ENCODE measurements around the gene ELF1.
A peak's percentile ranks its signal among the peaks of the same experiment; 100 is the strongest.
"Not testable (repeated sequence)": the region's sequence is repeated elsewhere in the genome, so short reads cannot be mapped to it uniquely, and the experiment has no call there.

ELF1 gene

DNA sequence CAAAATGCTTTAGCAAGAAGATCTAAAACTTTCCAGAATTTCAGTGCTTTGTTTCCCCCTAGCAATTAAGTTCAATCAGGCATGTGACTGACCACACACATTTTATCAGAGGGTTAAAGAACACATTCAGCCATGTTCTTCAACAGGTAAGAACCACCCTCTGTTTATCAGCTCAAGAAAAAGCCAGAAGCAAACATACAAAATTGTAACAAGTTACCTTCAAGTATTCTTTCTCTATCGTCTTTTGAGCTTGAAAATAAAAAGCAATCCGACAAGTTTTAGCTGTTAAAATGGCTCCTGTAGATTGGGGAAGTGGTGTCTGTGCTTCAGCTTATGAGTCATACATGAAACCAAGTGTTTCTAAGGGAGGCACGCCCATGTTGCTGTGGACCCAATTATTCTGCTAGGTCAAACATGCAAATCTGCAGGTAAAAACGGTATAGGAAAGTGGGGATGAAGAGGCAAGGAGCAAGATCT is at the start of gene ELF1:
ELF1 (minus strand) TSS at position 306 of the 477 bp plus-strand sequence. CDS start 37,262 bp downstream, outside the sequence.
- DNase-seq, result peak; percentile 84

DNA sequence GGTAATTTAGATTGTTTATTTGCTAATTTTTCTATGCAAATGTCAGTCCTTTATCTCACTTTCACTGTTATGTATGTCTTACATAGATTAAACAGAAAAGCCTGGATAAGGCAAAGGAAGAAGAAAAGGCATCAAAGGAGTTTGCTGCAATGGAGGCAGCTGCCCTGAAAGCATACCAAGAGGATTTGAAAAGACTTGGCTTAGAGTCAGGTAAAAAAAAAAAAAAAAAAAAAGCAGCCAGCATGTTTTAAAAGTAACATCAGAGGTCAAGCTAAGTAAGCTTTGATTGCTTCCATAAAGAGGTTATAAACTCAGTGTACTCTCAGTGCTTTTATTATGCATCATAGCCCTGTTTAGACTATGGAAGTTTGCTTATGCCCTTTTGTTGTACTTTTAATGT is 46.0 kb upstream of the ELF1 start:
- no peak for DNase-seq

- DNase-seq, result no peak
These were observed 45.4 kb upstream of the ELF1 start for GRCh38 chr13:41064493-41064892.

DNA sequence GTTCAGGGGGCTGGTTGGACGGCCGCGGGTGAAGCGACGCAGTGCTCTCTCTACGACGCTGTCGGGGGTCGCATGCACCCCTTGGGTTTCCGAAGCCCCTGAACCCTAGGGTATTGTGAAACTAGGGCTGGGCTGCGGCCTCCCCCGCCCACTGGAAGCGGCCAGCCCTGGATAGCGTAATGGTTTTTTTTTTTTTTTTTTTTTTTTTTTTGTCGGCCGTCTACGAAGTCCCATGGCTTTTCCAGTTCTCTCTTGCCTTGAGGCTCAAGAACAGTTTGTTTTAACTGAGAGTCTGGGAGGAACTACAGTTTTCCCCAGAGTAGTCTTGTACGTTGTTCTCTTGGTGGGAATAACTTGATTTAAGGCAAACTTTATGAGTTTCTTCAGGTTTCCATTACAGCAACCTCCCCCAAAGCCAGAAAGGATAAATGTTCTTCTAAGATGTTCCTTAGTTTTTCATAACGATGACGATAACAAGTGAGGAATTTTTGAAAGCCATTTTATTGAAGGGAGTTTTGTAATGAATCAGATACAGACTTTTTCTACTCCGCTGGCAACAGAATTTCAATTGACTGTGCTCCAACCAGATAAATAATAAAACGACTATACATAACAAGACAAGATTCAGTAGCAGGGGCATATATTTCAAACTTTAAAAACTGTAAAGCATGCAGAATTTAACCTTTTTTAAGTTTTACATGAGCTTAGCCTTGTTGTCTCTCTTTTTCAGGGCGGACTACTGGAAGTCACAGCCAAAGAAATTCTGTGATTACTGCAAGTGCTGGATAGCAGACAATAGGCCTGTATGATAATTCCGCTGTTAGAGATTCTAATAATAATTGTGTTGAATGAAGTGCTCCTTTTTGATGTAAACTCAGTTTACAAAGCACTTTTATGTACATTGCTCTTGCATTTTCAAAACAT is 43.1 kb upstream of the ELF1 start:
- DNase-seq, result no peak

DNA sequence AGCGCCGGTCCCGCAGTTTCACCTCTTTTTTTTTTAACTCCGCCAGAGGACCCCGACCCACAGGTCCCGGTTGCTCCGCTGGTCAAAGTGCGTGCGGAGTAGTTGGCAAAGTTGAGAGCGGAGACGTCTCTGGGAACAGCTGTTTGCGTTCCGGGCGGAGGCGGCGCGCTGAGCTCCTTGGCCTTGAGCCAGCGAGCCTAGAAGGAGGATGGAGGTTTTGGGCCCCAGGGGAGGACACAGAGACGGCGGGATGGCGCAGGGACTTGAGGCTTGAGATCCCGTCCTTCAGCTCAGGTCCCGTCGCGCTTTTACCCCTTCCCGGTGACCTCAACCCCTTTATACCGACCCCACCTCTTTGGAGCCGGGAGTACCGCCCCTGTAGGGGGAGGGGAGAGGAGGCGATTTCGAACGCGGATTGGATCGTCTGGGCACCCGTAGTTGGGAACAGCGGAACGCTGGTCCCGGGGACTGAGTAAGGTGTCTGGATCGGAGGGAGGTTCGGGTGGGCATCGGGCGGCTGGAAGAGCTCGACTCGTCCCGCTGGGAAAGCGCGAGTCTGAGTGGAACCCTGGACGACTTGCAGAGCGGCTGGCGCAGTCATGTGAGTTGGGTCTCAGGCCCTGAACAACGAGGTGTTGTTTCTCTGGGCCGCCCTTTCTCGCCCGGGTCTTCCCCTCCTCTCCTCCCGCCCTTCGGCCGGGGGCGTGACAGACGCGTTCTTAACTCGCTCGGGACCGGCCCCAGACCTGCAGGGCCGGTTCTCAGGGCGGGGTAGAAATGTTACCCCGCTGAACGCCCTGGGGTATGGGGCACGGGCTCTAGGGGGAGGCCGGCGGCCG is 42.2 kb upstream of the ELF1 start, which contains the start of gene WBP4:
WBP4 (plus strand) TSS at position 435 of the 839 bp plus-strand sequence; CDS start at position 600, 165 bp downstream.
- DNase-seq, result peak; percentile 93

- peak; percentile 87 for DNase-seq
These were observed 41.6 kb upstream of the ELF1 start for GRCh38 chr13:41060724-41061074.

DNA sequence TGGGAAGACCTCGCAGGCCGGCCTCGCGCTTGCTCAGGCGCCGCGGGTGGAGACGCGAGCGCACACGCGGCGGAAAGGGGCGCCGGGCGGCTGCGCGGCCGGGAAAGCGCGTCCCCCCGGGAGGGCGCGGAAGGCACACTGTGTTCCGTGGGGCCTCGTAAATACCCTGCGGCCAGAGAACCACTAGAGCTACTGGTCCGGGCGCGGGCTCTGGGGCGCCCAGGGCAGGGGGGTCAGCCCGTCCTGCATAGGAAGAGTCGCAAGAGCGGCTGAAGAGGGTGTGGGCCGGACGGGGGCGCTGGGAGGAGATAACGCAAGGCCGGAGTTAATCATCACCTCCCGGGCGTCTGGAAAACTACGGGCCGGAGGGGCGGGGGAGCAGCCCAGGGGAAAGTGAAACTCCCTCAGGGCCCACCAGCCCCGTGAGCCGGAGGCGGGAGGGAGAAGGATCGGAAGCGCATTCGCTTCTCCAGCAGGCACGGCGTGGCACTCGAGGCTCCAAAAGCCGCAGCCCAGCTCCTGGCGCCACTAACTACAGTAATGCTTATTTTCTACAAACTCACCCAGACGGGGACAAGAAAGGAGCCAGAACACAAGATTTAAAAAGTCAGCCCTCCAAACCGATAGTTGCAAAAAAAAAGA is 41.1 kb upstream of the ELF1 start:
- DNase-seq, result peak; percentile 85

DNA sequence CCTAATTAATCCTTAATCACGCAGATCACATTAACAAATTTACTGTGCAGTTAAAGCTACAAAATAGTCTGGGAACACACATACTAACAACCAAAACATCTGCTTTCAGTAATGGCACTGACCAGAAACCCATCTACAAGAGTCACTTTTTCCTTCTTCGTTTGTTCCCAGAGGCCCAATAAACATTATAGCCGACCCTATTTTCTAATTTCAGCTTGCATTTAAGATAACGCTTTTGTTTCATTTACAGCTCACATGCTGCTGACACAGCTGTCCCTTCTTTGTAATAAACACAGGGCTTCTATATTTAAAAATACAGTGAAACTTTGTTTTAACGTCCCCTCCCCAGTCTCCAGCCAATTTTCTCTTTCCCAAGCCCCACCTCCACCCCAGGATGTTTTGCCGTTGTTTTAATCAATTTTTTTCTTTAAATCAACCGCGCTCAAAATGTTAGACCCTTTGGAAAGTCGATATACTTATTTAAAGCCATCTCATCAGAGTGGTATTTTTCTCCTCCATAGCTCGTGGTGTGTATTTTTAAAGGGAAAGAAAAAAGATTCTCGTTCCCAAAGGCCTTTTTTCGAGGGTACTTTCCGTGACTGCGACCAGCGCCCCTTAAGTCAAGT is 40.5 kb upstream of the ELF1 start:
- no peak for DNase-seq

DNA sequence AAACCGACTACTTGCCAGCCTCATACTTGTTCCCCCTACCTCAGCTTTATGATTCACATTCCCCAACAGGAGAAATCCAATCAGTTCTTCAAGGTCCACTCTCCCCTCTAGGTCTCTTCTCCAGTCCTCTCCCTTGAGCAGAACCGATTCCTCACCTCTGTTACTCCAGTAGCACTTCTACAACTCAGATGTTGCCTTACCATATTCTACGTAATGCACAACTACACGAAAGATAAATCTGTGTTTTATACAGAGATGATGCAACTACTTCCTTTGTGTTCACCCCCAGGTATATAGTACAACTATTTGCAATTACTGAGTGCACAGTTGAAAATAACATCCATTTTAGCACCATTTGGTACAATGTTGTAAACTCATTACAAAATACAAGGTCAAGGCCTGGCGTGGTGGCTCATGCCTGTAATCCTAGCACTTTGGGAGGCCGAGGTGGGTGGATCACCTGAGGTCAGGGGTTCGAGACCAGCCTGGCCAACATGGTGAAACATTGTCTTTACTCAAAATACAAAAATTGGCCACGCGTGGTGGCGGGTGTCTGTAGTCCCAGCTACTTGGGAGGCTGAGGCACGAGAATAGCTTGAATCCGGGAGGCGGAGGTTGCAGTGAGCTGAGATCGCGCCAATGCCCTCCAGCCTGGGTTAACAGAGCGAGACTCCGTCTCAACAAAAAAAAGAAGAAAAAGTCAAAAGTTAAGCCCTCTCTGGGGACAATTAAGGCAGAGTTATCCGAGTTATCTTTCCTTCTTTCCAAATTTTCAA is 39.4 kb upstream of the ELF1 start:
- no peak for DNase-seq

DNA sequence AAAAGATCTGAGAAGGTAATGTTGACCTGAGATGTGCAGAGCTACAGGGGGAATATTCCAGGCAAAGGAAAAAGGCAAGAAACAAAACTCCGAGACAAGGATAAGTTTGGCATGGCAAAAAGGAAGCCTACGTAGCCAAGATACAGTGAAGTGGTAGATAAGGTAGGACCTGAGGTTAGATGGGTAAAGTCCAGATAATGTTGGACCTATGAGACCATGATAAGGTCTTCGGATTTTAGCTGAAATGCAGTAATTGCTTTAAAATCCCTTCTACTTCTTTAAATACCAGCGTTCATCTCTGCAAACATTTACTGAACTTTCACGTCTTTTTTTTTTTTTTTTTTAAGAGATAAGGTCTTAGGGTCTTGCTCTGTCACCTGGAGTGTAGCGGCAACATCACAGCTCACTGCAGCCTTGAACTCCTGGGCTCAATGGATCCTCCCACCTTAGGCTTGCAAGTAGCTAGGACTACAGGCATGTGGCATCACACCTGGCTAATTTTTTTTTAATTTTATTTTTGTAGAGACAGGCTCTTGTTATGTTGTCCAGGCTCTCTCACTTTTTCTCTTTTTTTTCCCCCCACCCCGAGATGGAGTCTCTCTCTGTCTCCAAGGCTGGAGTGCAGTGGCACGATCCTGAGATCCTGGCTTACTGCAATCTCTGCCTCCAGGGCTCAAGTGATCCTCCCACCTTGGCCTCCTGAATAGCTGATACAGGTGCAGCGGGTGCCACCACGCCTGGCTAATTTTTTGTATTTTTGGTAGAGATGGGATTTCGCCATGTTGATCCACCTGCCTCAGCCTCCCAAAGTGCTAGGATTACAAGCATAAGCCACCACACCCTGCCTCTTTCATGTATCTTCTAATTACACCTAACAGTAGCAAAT is 38.0 kb upstream of the ELF1 start:
- DNase-seq, result no peak

DNA sequence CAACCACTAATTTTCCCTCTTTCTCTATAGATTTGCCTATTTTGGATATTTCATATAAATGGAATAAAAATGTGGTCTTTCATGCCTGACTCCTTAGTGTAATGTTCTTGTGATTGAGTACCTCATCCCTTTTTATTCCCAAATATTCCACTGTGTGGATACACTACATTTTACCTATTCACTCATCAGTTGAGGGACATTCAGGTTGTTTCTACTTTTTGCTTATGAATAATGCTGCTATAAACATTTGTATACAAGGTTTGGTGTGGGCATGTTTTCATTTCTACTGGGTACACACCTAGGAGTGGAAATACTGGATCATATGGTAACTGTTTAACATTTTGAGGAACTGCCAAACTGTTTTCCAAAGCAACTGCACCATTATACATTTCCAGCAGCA is 37.1 kb upstream of the ELF1 start:
- DNase-seq, result no peak

- no peak for DNase-seq
These were observed 36.0 kb upstream of the ELF1 start for GRCh38 chr13:41054919-41055619.

DNA sequence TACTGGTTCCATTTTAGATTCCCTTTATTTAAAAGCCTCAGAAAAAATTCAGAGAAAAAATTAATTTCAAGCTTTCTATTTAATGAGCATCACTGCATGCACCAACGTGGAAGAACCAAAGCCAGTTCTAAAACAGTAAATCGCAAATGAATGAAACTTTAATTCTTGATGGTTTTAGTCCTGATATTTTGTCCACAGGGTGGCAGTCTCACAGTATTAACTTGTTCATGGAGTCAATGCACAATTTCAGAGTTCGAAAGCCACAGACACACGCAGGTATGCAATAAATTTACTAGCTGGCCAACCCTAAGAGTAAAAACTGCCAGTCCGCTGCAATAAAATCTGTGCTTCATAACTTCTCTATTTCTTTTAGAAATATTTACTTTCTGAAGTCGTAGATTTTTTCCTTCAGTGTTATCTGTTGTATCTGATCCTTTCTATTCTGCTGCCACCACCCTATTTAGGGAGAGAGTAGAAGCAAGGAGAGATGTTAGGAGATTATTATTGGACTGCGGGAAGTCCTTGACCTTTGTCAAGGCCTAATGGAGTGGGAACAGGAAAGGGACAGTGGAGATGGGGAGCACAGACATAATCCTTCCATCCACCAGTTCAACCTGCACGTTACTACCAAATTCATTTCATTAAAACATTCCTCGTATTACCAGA is 35.2 kb upstream of the ELF1 start:
- peak; percentile 68 for DNase-seq

DNA sequence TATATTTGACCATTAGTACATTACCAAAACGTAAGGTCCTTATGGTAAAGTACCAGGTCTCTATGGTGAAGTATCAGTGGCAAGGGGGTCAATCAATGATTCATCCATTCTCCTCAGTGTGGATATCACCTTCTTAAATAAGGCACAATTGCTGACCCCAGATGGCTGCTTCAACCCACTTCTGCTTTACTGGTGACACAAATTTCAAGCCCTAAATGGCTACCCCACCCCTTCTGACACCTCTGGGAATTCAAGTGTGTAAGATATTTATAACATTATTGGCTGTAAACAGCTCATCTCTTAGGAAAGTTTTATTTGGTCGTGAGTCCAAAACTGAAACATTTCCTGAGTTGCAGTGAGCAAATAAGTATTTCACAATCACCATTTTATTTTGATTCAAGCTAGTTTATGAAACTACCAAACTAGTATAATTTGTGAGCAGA is 34.3 kb upstream of the ELF1 start:
- DNase-seq, result no peak

DNA sequence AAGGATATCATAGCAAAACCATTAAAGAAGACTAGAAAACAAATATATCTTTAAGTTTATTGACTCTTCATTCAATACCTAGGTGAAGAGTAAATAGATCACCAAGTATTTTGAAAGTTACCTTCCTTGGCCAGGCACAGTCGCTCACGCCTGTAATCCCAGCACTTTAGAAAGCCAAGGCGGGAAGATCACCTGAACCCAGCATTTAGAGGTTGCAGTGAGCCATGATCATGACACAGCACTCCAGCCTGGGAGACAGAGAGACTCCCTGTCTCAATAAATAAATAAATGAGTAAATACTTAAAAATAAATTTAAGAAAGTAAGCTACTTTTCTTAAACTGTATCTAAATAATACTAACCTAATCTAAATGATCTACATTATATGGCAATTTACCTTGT is 33.3 kb upstream of the ELF1 start:
- DNase-seq, result no peak

DNA sequence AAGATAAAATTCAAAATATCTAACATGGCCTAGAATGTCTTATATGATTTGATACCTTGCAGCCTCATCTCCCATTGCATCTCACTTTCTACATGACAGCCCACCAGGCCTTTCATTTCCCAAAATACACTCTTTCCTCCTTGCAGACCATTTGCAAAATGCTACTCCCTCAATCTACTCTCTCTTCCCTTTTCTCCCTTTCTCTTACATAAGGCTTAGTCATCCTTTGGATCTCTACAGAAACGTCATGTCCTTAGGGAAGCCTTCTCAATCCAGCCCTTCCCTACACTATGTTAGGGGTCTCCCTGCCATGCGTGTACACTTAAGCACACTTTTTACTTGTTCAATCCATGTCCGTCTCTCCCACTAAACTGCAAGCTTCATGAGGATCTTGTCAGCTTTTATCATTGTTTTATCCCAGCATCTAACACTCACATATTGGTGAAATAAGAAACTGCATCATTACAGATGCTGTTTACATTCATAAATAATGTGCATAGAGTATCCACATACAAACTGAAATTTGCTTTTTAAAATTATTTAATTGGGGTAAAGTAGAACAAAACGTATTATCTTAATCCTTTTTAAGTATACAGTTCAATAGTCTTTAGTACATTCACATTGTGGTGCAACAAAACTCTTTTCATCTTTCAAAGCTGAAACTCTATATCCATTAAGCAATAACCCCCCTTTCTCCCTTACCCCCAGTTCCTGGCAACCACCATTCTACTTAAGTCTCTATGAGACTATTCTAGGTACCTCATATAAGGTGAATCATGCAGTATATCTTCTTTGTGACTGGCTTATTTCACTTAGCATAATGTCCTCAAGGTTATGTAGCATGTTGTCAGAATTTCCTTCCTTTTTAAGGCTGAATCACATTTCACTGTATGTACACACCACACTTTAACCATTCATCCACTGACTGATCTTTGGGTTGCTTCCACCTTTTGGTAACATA is 30.6 kb upstream of the ELF1 start:
- DNase-seq, result no peak

GRCh38 chr13:41048640-41049039 is 29.5 kb upstream of the ELF1 start:
- DNase-seq, result no peak

DNA sequence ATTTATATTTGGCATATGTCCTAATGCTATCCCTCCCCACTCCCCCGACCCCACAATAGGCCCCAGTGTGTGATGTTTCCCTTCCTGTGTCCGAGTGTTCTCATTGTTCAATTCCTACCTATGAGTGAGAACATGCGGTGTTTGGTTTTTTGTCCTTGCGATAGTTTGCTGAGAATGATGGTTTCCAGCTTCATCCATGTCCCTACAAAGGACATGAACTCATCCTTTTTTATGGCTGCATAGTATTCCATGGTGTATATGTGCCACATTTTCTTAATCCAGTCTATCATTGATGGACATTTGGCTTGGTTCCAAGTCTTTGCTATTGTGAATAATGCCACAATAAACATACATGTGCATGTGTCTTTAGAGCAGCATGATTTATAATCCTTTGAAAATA is 23.3 kb upstream of the ELF1 start:
- DNase-seq, result not testable (repeated sequence)

Data from activated CD4-positive, alpha-beta T cell treated with anti-CD3 and anti-CD28 coated beads, Interleukin-2, Interleukin-6, amounts not matched to agents 100 ng/mL and 50 ng/mL, durations not matched to agents 16 hours and 8 hours (primary cell).